Subcutaneous preadipocyte (primary cell): Measurements from ENCODE around the gene AP2A2. TPM values are rescaled to one million over a fixed set of nuclear protein-coding genes. Genes with fewer than 3 reads are reported as not detected.

ENCODE experiments used
- small RNA-seq: library from RNA; depleted of rRNA; stranded (forward); fragments of <200 nt; gene quantifications from one replicate; pipeline ENCODE3, GENCODE V24; 2012
- total RNA-seq: library from RNA; depleted of rRNA; stranded (reverse); fragments of >200 nt; gene quantifications from 2 replicates; pipeline ENCODE4 v1.2.3, GENCODE V29; 2012

The AP2A2 gene
- total RNA-seq, result 46.7 and 54.3 TPM in 2 replicates

DNA sequence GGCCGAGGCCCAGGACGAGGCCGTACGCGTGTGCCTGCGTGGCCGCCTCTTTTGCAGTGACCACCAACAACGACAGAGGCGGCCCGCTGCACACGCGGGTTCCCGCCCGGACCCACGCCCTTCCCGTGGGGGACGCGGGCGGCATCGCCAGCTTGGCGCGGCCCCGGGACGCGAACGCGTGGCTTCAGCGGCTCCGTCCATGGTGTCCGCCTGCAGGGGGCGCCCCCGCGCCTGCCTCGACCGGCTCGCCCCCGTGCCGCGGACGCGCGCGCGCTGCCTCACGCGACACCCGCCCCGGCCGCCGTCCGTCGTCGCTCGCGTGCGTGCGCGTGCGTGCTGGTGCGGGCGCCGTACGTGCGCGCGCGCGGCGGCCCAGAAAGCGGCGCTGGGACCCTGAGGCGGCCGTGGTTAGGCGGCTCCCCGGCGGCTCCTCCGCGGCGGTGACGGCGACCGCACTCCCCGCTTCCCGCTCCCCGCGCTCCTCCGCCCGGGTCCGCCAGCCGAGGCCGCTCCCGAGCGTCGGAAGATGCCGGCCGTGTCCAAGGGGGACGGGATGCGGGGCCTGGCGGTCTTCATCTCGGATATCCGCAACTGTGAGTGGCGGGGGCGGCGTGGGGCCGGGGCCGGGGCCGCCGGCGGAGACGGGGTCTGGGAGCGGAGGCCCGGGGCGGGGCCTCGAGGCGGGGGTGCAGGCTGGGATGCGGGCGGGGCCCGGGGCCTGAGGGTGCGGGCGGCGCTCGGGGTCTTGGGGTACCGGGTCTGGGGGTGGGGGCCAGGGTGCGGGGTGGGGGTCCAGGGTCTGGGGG is at the start of gene AP2A2:
Gene AP2A2 (plus strand): TSS at position 375 of the 806 bp plus-strand sequence. CDS start 152 bp downstream, at position 527.

GRCh38 chr11:910589-911030 is 15.1 kb upstream of the AP2A2 start, which contains the start of gene CHID1:
Gene CHID1 (minus strand): TSS chr11:910810. CDS start chr11:904816, 5,994 bp downstream.

GRCh38 chr11:1036303-1036923 is 110.7 kb downstream of the AP2A2 start, which contains the start of gene MUC6:
Gene MUC6 (minus strand): TSS chr11:1036718. CDS start chr11:1036655, 63 bp downstream.

Small RNAs within 50 kb of the gene (small RNA-seq; reads per million reads assigned to genes)
- not detected for gene RNU6-1025P

Other genes with a start within 250 kb of the AP2A2 start
- gene DEAF1, start 230.6 kb upstream of the AP2A2 start, total RNA-seq, result 36.0 and 47.8 TPM in 2 replicates
- gene TMEM80, start 230.1 kb upstream of the AP2A2 start, total RNA-seq, result 9.9 and 10.9 TPM in 2 replicates
- 24.4 and 33.1 TPM in 2 replicates for gene EPS8L2, start 219.6 kb upstream of the AP2A2 start, total RNA-seq
- 123 and 139 TPM in 2 replicates for gene TALDO1, start 178.4 kb upstream of the AP2A2 start, total RNA-seq
- 45.0 and 48.1 TPM in 2 replicates for gene GATD1, start 148.4 kb upstream of the AP2A2 start, total RNA-seq
- 0.37 and 2.2 TPM in 2 replicates for gene CEND1, start 135.8 kb upstream of the AP2A2 start, total RNA-seq
- gene SLC25A22, start 127.6 kb upstream of the AP2A2 start, total RNA-seq, result 16.5 and 25.6 TPM in 2 replicates
- gene PIDD1, start 120.6 kb upstream of the AP2A2 start, total RNA-seq, result 4.4 and 7.2 TPM in 2 replicates
- 206 and 432 TPM in 2 replicates for gene RPLP2, start 115.9 kb upstream of the AP2A2 start, total RNA-seq
- 29.8 and 34.0 TPM in 2 replicates for gene PNPLA2, start 107.0 kb upstream of the AP2A2 start, total RNA-seq
- 0.37 and 0.78 TPM in 2 replicates for gene CRACR2B, start 98.0 kb upstream of the AP2A2 start, total RNA-seq
- 188 and 225 TPM in 2 replicates for gene CD151, start 92.9 kb upstream of the AP2A2 start, total RNA-seq
- gene POLR2L, start 83.3 kb upstream of the AP2A2 start, total RNA-seq, result 122 and 125 TPM in 2 replicates
- 143 and 195 TPM in 2 replicates for gene TSPAN4, start 83.0 kb upstream of the AP2A2 start, total RNA-seq
- gene CHID1, start 15.1 kb upstream of the AP2A2 start, total RNA-seq, result 42.8 and 43.4 TPM in 2 replicates
- not detected in 2 replicates for gene MUC6, start 110.8 kb downstream of the AP2A2 start, total RNA-seq
- gene MUC2, start 149.0 kb downstream of the AP2A2 start, total RNA-seq, result not detected in 2 replicates
- not detected in 2 replicates for gene MUC5AC, start 232.1 kb downstream of the AP2A2 start, total RNA-seq